Activated CD4-positive, alpha-beta memory T cell treated with anti-CD3 and anti-CD28 coated beads, Interleukin-2, amount 10 ng/mL, durations not matched to agents 7 days and 5 days (primary cell): ENCODE measurements around the gene ABI3BP. TPM values are rescaled to one million over a fixed set of nuclear protein-coding genes. Genes with fewer than 3 reads are reported as not detected.

Experiments
- CTCF ChIA-PET: fragments of 350-600 bp; sonication (Branson Sonifier 250); formaldehyde crosslinking; loops from one replicate; lab custom pipeline; 2021; ENCODE audit warnings: antibody characterized with exemption, inconsistent platforms; lab: Charles Lee
- POLR2A ChIA-PET: fragments of 350-600 bp; sonication (Branson Sonifier 250); formaldehyde crosslinking; loops from one replicate; lab custom pipeline; 2021; ENCODE audit warnings: antibody characterized with exemption; lab: Charles Lee
- DNase-seq: peaks from one replicate; pipeline ENCODE4 v3.0.0-alpha.2; 2020
- H3K27ac Mint-ChIP-seq: one replicate; pipeline ENCODE4 v1.8.0; 2021; ENCODE audit warnings: mild to moderate bottlenecking, mixed read lengths
- H3K27me3 Mint-ChIP-seq: one replicate; pipeline ENCODE4 v1.8.0; 2021; ENCODE audit warnings: mixed read lengths
- H3K36me3 Mint-ChIP-seq: one replicate; pipeline ENCODE4 v1.8.0; 2021; ENCODE audit warnings: low read depth, mixed read lengths
- H3K4me1 Mint-ChIP-seq: one replicate; pipeline ENCODE4 v1.8.0; 2021; ENCODE audit warnings: mixed read lengths
- H3K4me3 Mint-ChIP-seq: one replicate; pipeline ENCODE4 v1.8.0; 2021; ENCODE audit warnings: mild to moderate bottlenecking, mixed read lengths
- H3K9me3 Mint-ChIP-seq: one replicate; pipeline ENCODE4 v1.8.0; 2021; ENCODE audit warnings: mixed read lengths
- total RNA-seq, 2 experiments: library from RNA; stranded (reverse); gene quantifications; one replicate each; pipeline ENCODE4 v1.2.3, GENCODE V29; 2021

Gene ABI3BP
- total RNA-seq, 2 experiments from 2014 or later, result not detected

DNA sequence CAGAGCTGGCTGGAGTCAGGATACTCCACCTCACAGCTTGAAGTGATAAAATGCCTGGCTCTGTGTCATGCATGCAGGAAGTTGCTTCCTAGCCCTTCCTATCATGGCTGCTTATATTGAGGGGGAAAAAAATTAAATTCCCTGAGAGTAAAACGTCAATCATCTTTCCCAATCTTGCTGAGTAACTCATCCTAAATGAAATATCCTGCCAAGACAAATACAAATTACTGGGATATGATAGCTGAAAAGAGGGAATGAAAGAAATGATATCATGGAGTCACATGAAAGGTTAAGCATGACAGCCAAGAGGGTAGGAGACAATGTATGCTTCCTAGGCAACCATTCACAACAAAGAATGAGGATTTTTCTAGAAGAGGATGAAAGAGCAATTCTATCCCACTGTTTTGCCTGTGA lies 110.6 kb downstream of the ABI3BP start:
- ChIA-PET POLR2A (no interaction called here), CTCF (no interaction called here)
- H3K36me3 Mint-ChIP-seq, result no peaks in the 10 kb centered on the region
- no peak overlapping the region for H3K27ac Mint-ChIP-seq
- DNase-seq, result no peak
- H3K9me3 Mint-ChIP-seq, result no peaks in the 10 kb centered on the region
- no peak overlapping the region for H3K4me3 Mint-ChIP-seq
- H3K4me1 Mint-ChIP-seq, result no peaks in the 10 kb centered on the region
- H3K27me3 Mint-ChIP-seq, result peaks cover 14% of the 10 kb centered on the region

GRCh38 chr3:100880845-100881244 lies 112.4 kb downstream of the ABI3BP start:
- ChIA-PET CTCF (no interaction called here), POLR2A (no interaction called here)
- Mint-ChIP-seq H3K27ac (no peak overlapping the region), H3K27me3 (peaks cover 12% of the 10 kb centered on the region), H3K9me3 (no peaks in the 10 kb centered on the region), H3K4me1 (no peaks in the 10 kb centered on the region), H3K4me3 (no peak overlapping the region), H3K36me3 (no peaks in the 10 kb centered on the region)
- DNase-seq, result no peak

DNA sequence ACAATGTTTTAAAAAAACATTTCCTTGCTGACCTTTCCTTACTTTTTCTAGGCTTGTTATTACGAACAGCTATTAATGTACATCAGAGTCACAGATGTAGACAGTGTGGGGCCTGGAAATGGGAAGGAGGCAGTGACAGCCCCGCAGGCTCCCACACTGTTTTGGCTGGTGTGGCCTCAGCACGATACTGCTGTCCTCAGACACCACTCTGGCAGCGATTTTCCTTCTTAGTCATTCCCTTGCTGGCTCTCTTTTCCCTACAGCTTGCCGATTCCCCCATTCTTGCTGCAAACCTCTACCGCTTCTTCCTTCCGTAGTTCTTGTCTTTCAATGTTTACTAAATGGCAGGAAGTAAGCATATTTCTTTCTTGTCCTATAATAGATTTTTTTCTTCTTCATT lies 113.1 kb downstream of the ABI3BP start:
- Mint-ChIP-seq H3K9me3 (no peaks in the 10 kb centered on the region), H3K4me1 (no peaks in the 10 kb centered on the region), H3K4me3 (no peak overlapping the region), H3K36me3 (no peaks in the 10 kb centered on the region), H3K27ac (no peak overlapping the region), H3K27me3 (peaks cover 12% of the 10 kb centered on the region)
- CTCF ChIA-PET, result no interaction called here
- DNase-seq, result no peak
- POLR2A ChIA-PET, result no interaction called here

- Mint-ChIP-seq H3K9me3 (no peaks in the 10 kb centered on the region), H3K27ac (no peak overlapping the region), H3K4me1 (no peaks in the 10 kb centered on the region), H3K4me3 (no peak overlapping the region), H3K36me3 (no peaks in the 10 kb centered on the region), H3K27me3 (peaks cover 8% of the 10 kb centered on the region)
- POLR2A ChIA-PET, result no interaction called here
- CTCF ChIA-PET, result no interaction called here
- no peak for DNase-seq
These were observed 113.9 kb downstream of the ABI3BP start for GRCh38 chr3:100879195-100879810.

GRCh38 chr3:100877286-100877685 lies 115.9 kb downstream of the ABI3BP start:
- DNase-seq, result no peak
- Mint-ChIP-seq H3K4me3 (no peak overlapping the region), H3K27ac (no peak overlapping the region), H3K27me3 (peaks cover 4% of the 10 kb centered on the region), H3K9me3 (no peaks in the 10 kb centered on the region), H3K36me3 (no peaks in the 10 kb centered on the region), H3K4me1 (no peaks in the 10 kb centered on the region)
- CTCF ChIA-PET, result no interaction called here
- POLR2A ChIA-PET, result no interaction called here

DNA sequence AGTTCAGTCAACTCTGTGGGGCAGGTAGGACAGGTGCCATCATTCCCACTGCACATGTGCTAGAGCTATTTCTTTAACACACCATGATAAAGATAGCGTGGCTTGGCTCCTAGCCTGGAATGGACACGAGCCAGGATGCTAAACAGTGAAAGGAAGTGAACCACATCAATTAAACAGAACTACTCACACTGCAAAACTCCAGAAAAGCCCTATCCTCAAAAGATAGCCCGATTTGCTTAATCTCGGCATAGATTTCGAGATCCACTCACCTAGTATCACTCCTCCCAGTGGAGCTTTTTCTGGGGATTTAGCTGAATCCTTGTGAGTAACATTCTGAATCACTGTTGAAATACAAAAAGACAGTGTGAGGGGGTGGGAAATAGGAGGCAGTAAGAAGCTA lies 118.0 kb downstream of the ABI3BP start:
- Mint-ChIP-seq H3K9me3 (no peaks in the 10 kb centered on the region), H3K36me3 (no peaks in the 10 kb centered on the region), H3K4me1 (no peaks in the 10 kb centered on the region), H3K27me3 (peaks cover 6% of the 10 kb centered on the region), H3K27ac (no peak overlapping the region), H3K4me3 (no peak overlapping the region)
- CTCF ChIA-PET, result no interaction called here
- DNase-seq, result no peak
- POLR2A ChIA-PET, result no interaction called here

DNA sequence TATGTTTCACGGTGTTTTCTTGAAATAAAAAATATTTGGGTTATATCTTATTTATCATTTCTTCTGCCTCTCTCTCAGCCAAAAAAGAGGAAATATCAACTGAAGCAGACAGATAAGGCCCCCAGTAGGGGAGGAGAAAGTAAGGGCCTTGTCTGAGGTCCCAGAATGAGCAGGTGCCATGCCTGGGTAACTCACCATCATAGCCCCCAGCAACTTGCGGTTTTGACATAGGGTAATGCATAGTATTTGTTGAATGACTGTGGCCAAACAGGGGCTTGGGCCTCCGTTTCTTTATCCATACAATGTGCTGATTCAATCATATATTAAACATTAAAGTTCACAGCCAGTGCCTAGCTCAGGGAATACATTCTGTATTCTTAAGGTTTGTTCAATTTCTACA lies 119.6 kb downstream of the ABI3BP start:
- Mint-ChIP-seq H3K4me1 (no peaks in the 10 kb centered on the region), H3K9me3 (no peaks in the 10 kb centered on the region), H3K36me3 (no peaks in the 10 kb centered on the region), H3K27me3 (peaks cover 8% of the 10 kb centered on the region), H3K27ac (no peak overlapping the region), H3K4me3 (no peak overlapping the region)
- POLR2A ChIA-PET, result no interaction called here
- CTCF ChIA-PET, result no interaction called here
- no peak for DNase-seq

GRCh38 chr3:100871306-100871705 lies 121.9 kb downstream of the ABI3BP start:
- H3K9me3 Mint-ChIP-seq, result no peaks in the 10 kb centered on the region
- no peak overlapping the region for H3K4me3 Mint-ChIP-seq
- peaks cover 12% of the 10 kb centered on the region for H3K27me3 Mint-ChIP-seq
- ChIA-PET POLR2A (no interaction called here), CTCF (no interaction called here)
- no peak for DNase-seq
- no peaks in the 10 kb centered on the region for H3K36me3 Mint-ChIP-seq
- H3K27ac Mint-ChIP-seq, result no peak overlapping the region
- H3K4me1 Mint-ChIP-seq, result no peaks in the 10 kb centered on the region

GRCh38 chr3:100869787-100870186 lies 123.4 kb downstream of the ABI3BP start:
- Mint-ChIP-seq H3K27ac (no peak overlapping the region), H3K36me3 (no peaks in the 10 kb centered on the region), H3K27me3 (peaks cover 17% of the 10 kb centered on the region), H3K4me3 (no peak overlapping the region), H3K4me1 (no peaks in the 10 kb centered on the region), H3K9me3 (no peaks in the 10 kb centered on the region)
- ChIA-PET CTCF (interaction anchor here (0.6 kb wide), 1 partner anchor 85 kb away, joined by 4 read pairs; no protein-coding TSS in a partner anchor), POLR2A (no interaction called here)
- DNase-seq, result no peak

- H3K4me3 Mint-ChIP-seq, result no peak overlapping the region
- H3K27ac Mint-ChIP-seq, result no peak overlapping the region
- H3K27me3 Mint-ChIP-seq, result peaks cover 16% of the 10 kb centered on the region
- DNase-seq, result no peak
- POLR2A ChIA-PET, result no interaction called here
- no peaks in the 10 kb centered on the region for H3K9me3 Mint-ChIP-seq
- no peaks in the 10 kb centered on the region for H3K4me1 Mint-ChIP-seq
- CTCF ChIA-PET, result no interaction called here
- no peaks in the 10 kb centered on the region for H3K36me3 Mint-ChIP-seq
These were observed 124.3 kb downstream of the ABI3BP start for GRCh38 chr3:100868894-100869293.

- no peaks in the 10 kb centered on the region for H3K36me3 Mint-ChIP-seq
- H3K27ac Mint-ChIP-seq, result no peak overlapping the region
- CTCF ChIA-PET, result no interaction called here
- POLR2A ChIA-PET, result no interaction called here
- H3K4me1 Mint-ChIP-seq, result no peaks in the 10 kb centered on the region
- H3K4me3 Mint-ChIP-seq, result no peak overlapping the region
- H3K27me3 Mint-ChIP-seq, result peaks cover 16% of the 10 kb centered on the region
- no peaks in the 10 kb centered on the region for H3K9me3 Mint-ChIP-seq
- DNase-seq, result no peak
These were observed 125.1 kb downstream of the ABI3BP start for GRCh38 chr3:100868096-100868495.

DNA sequence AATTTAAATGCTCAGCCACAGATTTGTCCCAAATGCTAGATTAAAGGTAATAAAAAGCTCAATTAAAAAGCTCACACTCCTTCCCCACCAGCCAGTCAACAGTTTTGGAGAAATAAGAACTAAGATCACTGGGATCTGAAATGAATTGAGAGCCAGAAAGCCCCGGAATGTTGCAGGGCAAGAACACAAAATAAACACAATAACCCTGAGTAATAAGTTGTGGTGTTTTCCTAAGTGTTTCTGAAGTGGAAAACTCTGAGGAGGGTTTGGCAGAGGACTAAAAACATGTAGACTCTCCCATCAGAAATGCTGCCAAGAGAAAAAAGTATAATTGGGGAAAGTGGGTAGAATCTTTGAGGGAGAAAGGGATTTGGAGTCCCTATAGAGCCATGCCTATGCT lies 127.8 kb downstream of the ABI3BP start:
- DNase-seq, result no peak
- peaks cover 16% of the 10 kb centered on the region for H3K27me3 Mint-ChIP-seq
- H3K36me3 Mint-ChIP-seq, result no peaks in the 10 kb centered on the region
- no peaks in the 10 kb centered on the region for H3K9me3 Mint-ChIP-seq
- H3K27ac Mint-ChIP-seq, result no peak overlapping the region
- CTCF ChIA-PET, result no interaction called here
- POLR2A ChIA-PET, result no interaction called here
- H3K4me1 Mint-ChIP-seq, result no peaks in the 10 kb centered on the region
- H3K4me3 Mint-ChIP-seq, result no peak overlapping the region

DNA sequence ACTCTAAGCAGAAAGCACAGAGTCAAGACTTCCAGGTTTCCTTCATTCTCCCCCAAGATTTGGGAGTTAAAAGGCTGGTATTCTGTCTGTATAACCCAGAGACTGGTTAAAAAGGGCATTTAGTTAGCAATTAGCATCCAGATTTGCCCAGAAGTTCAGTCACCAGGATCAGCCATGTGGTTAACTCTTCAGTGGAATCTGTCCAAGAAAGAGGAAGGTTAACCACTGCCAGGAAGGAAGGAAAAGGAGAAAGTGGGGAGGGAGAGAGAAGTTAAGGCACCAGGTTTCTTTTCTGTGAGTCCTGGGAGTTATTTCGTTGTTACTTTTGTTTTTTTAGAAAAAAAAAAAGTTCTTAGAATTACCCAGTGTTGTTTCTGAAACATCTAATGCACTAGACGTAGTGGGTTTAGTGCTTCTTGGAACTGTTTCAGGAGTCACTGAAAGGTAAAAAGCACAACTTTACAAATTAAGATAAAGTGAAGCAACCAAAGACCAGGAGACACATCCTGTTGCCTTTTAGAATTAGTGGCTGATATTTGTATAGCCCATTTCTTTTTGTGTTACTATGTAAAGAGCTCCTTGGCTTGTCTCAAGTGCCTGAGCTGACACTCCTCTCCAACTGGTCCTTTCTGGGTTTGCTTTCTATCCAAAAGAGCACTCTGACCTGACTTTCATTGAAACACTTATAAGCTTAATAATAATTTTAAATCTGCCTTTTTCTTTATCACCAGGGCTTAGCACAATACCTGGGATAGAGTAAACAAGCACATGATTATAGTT lies 128.6 kb downstream of the ABI3BP start:
- no peaks in the 10 kb centered on the region for H3K4me1 Mint-ChIP-seq
- CTCF ChIA-PET, result no interaction called here
- POLR2A ChIA-PET, result no interaction called here
- no peak overlapping the region for H3K27ac Mint-ChIP-seq
- no peaks in the 10 kb centered on the region for H3K9me3 Mint-ChIP-seq
- no peaks in the 10 kb centered on the region for H3K36me3 Mint-ChIP-seq
- DNase-seq, result no peak
- peaks cover 15% of the 10 kb centered on the region for H3K27me3 Mint-ChIP-seq
- no peak overlapping the region for H3K4me3 Mint-ChIP-seq

DNA sequence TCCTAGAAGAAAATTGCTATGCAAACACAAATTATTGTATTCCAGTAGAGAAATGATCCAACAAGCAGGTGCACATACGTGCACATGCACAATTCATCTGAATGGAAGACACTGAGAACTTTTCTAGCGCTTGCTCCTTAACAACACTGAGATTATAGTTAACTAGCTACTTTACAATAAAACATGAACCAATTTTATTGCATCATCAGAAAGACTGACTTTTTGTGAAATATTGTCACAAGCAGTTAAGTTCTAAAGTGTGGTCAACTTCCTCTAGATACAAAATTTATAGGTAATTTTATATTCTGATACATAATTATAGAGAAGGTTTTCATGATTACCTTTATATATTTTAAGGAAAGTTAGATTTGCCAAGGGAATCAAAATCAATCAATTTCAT lies 135.4 kb downstream of the ABI3BP start:
- POLR2A ChIA-PET, result no interaction called here
- Mint-ChIP-seq H3K36me3 (no peaks in the 10 kb centered on the region), H3K27ac (no peak overlapping the region), H3K27me3 (peaks cover 5% of the 10 kb centered on the region), H3K4me3 (no peak overlapping the region), H3K4me1 (no peaks in the 10 kb centered on the region), H3K9me3 (no peaks in the 10 kb centered on the region)
- CTCF ChIA-PET, result no interaction called here
- DNase-seq, result no peak
